GM12878 (cell line): ENCODE measurements around the gene CSF3. TPM values are rescaled to one million over a fixed set of nuclear protein-coding genes. Genes with fewer than 3 reads are reported as not detected.

Experiments used
- ATAC-seq: fragments of 200-7000 bp; cut with Tn5 transposase; 3 replicates; pipeline ENCODE4 v1.9.1; 2020; ENCODE audit warnings: mild to moderate bottlenecking, moderate library complexity
- BruUV-seq: library from RNA; stranded (reverse); fragments of 400-500 nt; replicated peaks from 2 replicates; lab custom pipeline; 2021; lab: Mats Ljungman, UMichigan
- CTCF ChIA-PET: fragments of 300-600 bp; sonication (Branson Sonifier 250); formaldehyde crosslinking; extraction: SDS; loops from one replicate; lab custom pipeline; 2021; ENCODE audit warnings: inconsistent platforms; lab: Yijun Ruan, JAX
- POLR2A ChIA-PET: fragments of 350-600 bp; formaldehyde crosslinking; extraction: SDS; loops from one replicate; lab custom pipeline; 2021; ENCODE audit warnings: inconsistent platforms; lab: Charles Lee
- RAD21 ChIA-PET: fragments of 300-600 bp; sonication (Branson Sonifier 250); formaldehyde crosslinking; loops from one replicate; lab custom pipeline; 2023; ENCODE audit warnings: antibody characterized with exemption; ENCODE audit not compliant: unreplicated experiment; lab: Charles Lee
- SMC1A ChIA-PET: fragments of 300-600 bp; sonication (Branson Sonifier 250); formaldehyde crosslinking; loops from one replicate; lab custom pipeline; 2023; ENCODE audit not compliant: unreplicated experiment, uncharacterized antibody; lab: Charles Lee
- DNase-seq: peaks from one replicate; pipeline ENCODE4 v3.0.0-alpha.2; 2011; ENCODE audit warnings: low read depth, low spot score
- FAIRE-seq: peaks from 3 replicates; lab custom pipeline; 2011; peaks lifted over from hg19 to GRCh38; lab: Jason Lieb, UNC
- H2AFZ ChIP-seq: 2 replicates; pipeline ENCODE4 v1.6.0; 2011; ENCODE audit warnings: low read depth, low read length, control low read depth; ENCODE audit not compliant: control insufficient read depth
- H3K27ac ChIP-seq: 2 replicates; pipeline ENCODE4 v1.5.1; 2011; ENCODE audit warnings: control low read depth; ENCODE audit not compliant: control insufficient read depth, insufficient read depth
- H3K27me3 ChIP-seq, 2 experiments: replicated peaks in 1 of 2; 2 replicates each; pipeline versions ENCODE4 v1.6.0 to v1.6.1; 2011; ENCODE audit warnings: low read length in 1 of 2; ENCODE audit not compliant: control insufficient read depth in 2 of 2, insufficient read depth in 2 of 2
- H3K36me3 ChIP-seq, 2 experiments: 2 replicates each; pipeline ENCODE4 v1.5.1; 2011; ENCODE audit warnings: low read length in 1 of 2; ENCODE audit not compliant: control insufficient read depth in 2 of 2, insufficient read depth in 2 of 2
- H3K4me1 ChIP-seq: 2 replicates; pipeline ENCODE4 v1.6.1; 2011; ENCODE audit warnings: mild to moderate bottlenecking, low read length, moderate library complexity, mixed read lengths; ENCODE audit not compliant: control insufficient read depth, insufficient read depth
- H3K4me2 ChIP-seq: 2 replicates; pipeline ENCODE4 v1.6.0; 2011; ENCODE audit warnings: control low read depth; ENCODE audit not compliant: control insufficient read depth, insufficient read depth
- H3K4me3 ChIP-seq: fragments of 200-600 bp; sonication (generic); 2 replicates; pipeline ENCODE4 v1.5.1; 2016
- H3K79me2 ChIP-seq: 2 replicates; pipeline ENCODE4 v1.6.0; 2011; ENCODE audit warnings: low read length; ENCODE audit not compliant: control insufficient read depth, insufficient read depth
- H3K9ac ChIP-seq: 2 replicates; pipeline ENCODE4 v1.8.0; 2011; ENCODE audit warnings: low read length, control low read depth, mixed read lengths; ENCODE audit not compliant: control insufficient read depth, insufficient read depth
- H3K9me3 ChIP-seq: replicated peaks from 3 replicates; pipeline ENCODE4 v1.5.1; 2011; ENCODE audit warnings: mild to moderate bottlenecking, low read length; ENCODE audit not compliant: control insufficient read depth, insufficient read depth
- H4K20me1 ChIP-seq: 2 replicates; pipeline ENCODE4 v1.6.0; 2011; ENCODE audit not compliant: control insufficient read depth, insufficient read depth
- CBX3 ChIP-seq: fragments of 200-600 bp; sonication (generic); IDR thresholded peaks from 2 replicates; pipeline ENCODE4 v1.6.1; 2016; ENCODE audit warnings: low read depth, borderline replicate concordance
- CEBPZ ChIP-seq: fragments of 150-350 bp; IDR thresholded peaks from 2 replicates; pipeline ENCODE4 v1.6.1; 2016; ENCODE audit warnings: low read depth, low read length
- CTCF ChIP-seq, 3 experiments: IDR thresholded peaks in 2 of 3; conservative IDR thresholded peaks in 1 of 3; 2 replicates each; pipeline ENCODE4 v1.5.1; 2011; ENCODE audit warnings: low read depth in 3 of 3, low read length in 3 of 3, mild to moderate bottlenecking in 3 of 3, control low read depth in 2 of 3, moderate library complexity in 2 of 3, inconsistent platforms in 1 of 3, mixed read lengths in 1 of 3; ENCODE audit not compliant: control insufficient read depth in 2 of 3, insufficient read depth in 1 of 3; ENCODE audit errors: extremely low read depth in 1 of 3
- HCFC1 ChIP-seq: fragments of 150-350 bp; IDR thresholded peaks from 2 replicates; pipeline ENCODE4 v1.6.1; 2014; ENCODE audit warnings: low read length
- HDAC2 ChIP-seq: fragments of 200-600 bp; sonication (generic); IDR thresholded peaks from 2 replicates; pipeline ENCODE4 v1.6.1; 2017
- HDGF ChIP-seq: fragments of 450-650 bp; IDR thresholded peaks from 2 replicates; pipeline ENCODE4 v1.6.1; 2016; ENCODE audit warnings: antibody characterized with exemption
- RB1 ChIP-seq: fragments of 450-650 bp; formaldehyde crosslinking; IDR thresholded peaks from 2 replicates; pipeline ENCODE4 v1.6.1; 2017; ENCODE audit warnings: mild to moderate bottlenecking, borderline replicate concordance
- SUPT20H ChIP-seq: IDR thresholded peaks from 2 replicates; pipeline ENCODE4 v1.6.1; 2011; ENCODE audit warnings: low read depth, mild to moderate bottlenecking, low read length, moderate library complexity, borderline replicate concordance; ENCODE audit not compliant: control insufficient read depth
- WGBS: methylation state at CpG from one replicate; pipeline ENCODE4 v1.1.6; 2016; ENCODE audit warnings: low lambda C conversion rate; ENCODE audit not compliant: insufficient replicate concordance, insufficient coverage; ENCODE audit errors: missing lambda C conversion rate; 5-methylcytosine and 5-hydroxymethylcytosine counted together
- in situ Hi-C: fragments of 300-500 bp; cut with MboI; formaldehyde crosslinking; loops from 9 replicates; pipeline ENCODE4 v1.14.3; 2018; ENCODE audit warnings: mixed read lengths
- intact Hi-C: fragments of 100-400 bp; cut with micrococcal nuclease; formaldehyde crosslinking; loops from one replicate; pipeline ENCODE4 v1.14.2; 2022; ENCODE audit not compliant: unreplicated experiment
- polyA plus RNA-seq, 11 experiments: library from polyadenylated mRNA; depleted of rRNA in 4 of 11; unstranded in 6 of 11; stranded (reverse) in 5 of 11; fragments of >200 nt; fragmentation: Nextera tagmentation in 4 of 11; fragmentation: Illumina TruSeq in 1 of 11; extraction: Ambion mirVana in 4 of 11; extraction: Trizol in 1 of 11; gene quantifications; 1 replicate in 1 of 11; 2 replicates in 10 of 11; pipeline versions ENCODE4 v1.2.1 to v1.2.3, GENCODE V29; 2011 to 2016; ENCODE audit warnings: inconsistent platforms in 2 of 11, missing spikeins in 2 of 11, low read depth in 1 of 11
- total RNA-seq, 4 experiments: library from RNA; depleted of rRNA in 3 of 4; stranded (reverse); fragments of >200 nt in 3 of 4; fragmentation: Illumina TruSeq in 1 of 4; extraction: Trizol in 1 of 4; gene quantifications; 2 replicates each; pipeline versions ENCODE4 v1.2.1 to v1.2.3, GENCODE V29; 2013 to 2021

CSF3 gene
- total and polyA plus RNA-seq, 10 of the 15 experiments (the other 5 are each of a cell fraction or from before 2014, with no cell fraction given): 0.09 to 0.28 (median 0.12) TPM; not detected in 5

DNA sequence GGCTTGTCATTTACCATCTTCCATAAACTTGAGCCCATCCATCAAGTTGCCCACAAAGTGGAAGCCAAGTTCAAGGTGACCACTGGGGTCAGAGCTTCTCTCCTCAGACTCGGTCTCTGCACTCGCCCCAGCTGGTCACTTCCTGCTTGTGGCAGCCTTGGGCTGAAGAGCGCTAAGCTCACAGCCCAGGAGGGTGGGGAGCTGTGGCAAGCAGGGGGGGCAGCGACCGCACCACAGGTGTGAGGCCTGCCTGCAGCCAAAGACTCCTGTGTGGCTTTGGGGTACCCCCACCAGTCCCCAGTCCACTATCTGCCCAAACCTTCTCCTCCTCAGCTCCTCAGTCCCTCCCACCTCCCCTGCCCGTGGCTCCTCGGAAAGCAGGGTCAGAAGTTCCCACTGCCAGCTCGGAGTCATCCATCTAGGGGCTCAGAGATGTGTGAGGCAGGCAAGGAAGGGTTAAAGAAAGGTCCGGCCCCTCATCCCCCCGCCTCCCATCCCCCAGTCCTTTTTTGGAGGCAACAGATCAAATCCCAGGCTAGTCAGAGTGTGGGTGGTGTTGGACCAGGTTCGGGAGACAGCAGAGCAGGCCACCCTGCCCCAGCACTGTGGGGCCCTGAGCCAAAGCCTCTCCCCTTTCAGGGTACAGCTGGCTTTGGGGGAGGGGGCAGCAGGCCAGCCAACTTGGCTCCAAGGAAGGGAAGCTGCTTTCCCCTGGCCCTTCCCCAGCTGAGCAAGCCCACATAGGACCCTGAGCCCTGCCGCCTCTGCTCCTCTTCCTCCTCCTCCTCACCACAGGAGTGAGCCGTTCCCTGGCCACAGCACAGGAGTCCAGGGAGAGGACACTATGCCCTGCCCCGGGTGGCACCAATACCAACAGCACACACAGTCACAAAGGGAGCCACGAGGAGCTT, 3.2 kb downstream of the CSF3 start (continued):
- TF ChIP-seq HDAC2 (no peak), RB1 (no peak), HDGF (no peak), HCFC1 (no peak)

DNA sequence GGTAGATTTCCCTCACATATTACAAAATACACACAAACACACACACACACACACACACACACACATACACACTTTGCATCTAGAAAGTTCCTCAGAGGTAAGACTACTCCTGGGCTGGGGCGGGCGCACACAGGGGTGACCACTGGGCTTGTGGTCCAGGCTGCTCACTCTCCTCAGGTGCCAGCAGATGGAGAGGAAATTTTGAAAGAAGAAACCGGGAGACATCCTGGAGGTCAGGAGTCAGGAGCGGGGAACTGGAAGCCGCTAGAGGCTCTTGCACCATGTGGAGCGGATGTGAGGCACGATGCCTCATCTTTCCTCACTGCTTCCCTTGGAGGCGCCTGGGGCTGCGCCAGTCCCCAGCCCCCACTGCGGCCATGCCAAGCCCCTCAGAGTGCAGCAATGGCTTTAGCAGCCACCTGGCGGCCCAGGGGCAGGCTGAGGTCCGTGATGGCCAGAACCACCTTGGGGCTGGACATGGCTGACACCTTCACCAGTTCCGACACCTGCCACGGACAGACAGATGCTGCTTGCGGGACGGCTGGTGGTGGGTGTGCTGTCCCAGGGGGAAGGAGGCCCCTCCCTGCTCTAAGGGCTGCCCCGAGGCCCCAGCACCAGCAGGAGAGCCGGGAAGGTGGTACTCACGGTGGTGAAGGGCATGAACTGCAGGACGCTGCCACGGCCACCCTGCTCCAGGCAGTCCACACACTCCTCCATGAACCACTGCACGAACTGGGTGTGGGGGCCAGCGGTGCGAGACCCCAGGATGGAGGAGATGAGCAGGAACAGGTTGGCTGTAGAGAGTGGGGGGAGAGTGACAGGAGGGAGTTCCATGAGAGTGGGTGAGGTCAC, 4.1 kb downstream of the CSF3 start:
- DNase-seq: no peak
- FAIRE-seq: no peak
- Histone ChIP-seq H3K27me3 (no peaks in the 10 kb centered on the region), H3K9me3 (no peaks in the 10 kb centered on the region), H3K4me2 (no peak overlapping the region), H3K4me3 (no peak overlapping the region), H2AFZ (no peak overlapping the region), H4K20me1 (no peaks in the 10 kb centered on the region), H3K27ac (no peak overlapping the region), H3K4me1 (peaks cover 8% of the 10 kb centered on the region), H3K9ac (no peak overlapping the region), H3K79me2 (no peaks in the 10 kb centered on the region), H3K36me3 (peaks cover 4 to 10% of the 10 kb centered on the region in 2 experiments; a peak in 3 of 4 replicates)
- TSS peak; percentile 67 for BruUV-seq
- ChIA-PET SMC1A (no interaction called here), RAD21 (no interaction called here), POLR2A (interaction anchor here (0.5 kb wide), 2 partner anchors 24 to 255 kb away, joined by 6 to 9 read pairs; no protein-coding TSS in a partner anchor), CTCF (interaction anchor here (0.8 to 2.6 kb wide), 3 partner anchors 8 to 164 kb away, joined by 3 to 10 read pairs (median 8); no protein-coding TSS in a partner anchor)
- no peak for ATAC-seq
- WGBS: 89% methylated on average over 23 of the region's 24 CpGs
- in situ Hi-C loops: loop anchor here (25.0 kb wide), 1 partner anchor 268 kb away; the partner anchor contains the start of gene CDC6
- intact Hi-C loops: no loop called here
- TF ChIP-seq CEBPZ (no peak), CBX3 (no peak), SUPT20H (no peak), CTCF (IDR thresholded peaks at IDR 0.05 in 2 of 3, conservative IDR thresholded peaks at IDR 0.05 in 1 of 3; ENCODE audit: control insufficient read depth in 2 of 3, extremely low read depth in 1 of 3, insufficient read depth in 1 of 3, low read depth in 3 of 3, low read length in 3 of 3) (0 out of 6 replicates have a peak, but pooled peaks of 1 of the 3 experiments have one; percentile 9)
